Measurements from ENCODE around the gene FOXP1.

Gene FOXP1

GRCh38 chr3:71397046-71397445, 186.5 kb downstream of the FOXP1 start:
- DNase-seq (ENCODE audit: low read depth): no peak

GRCh38 chr3:71395927-71396695, 187.4 kb downstream of the FOXP1 start:
- DNase-seq (ENCODE audit: low read depth): no peak

GRCh38 chr3:71395470-71395869, 188.1 kb downstream of the FOXP1 start:
- DNase-seq (ENCODE audit: low read depth): no peak

GRCh38 chr3:71393745-71394144, 189.8 kb downstream of the FOXP1 start:
- DNase-seq (ENCODE audit: low read depth): no peak

GRCh38 chr3:71393093-71393492, 190.4 kb downstream of the FOXP1 start:
- no peak for DNase-seq (ENCODE audit: low read depth)

- no peak for DNase-seq (ENCODE audit: low read depth)
Observed at GRCh38 chr3:71392251-71392650, 191.3 kb downstream of the FOXP1 start.

DNA sequence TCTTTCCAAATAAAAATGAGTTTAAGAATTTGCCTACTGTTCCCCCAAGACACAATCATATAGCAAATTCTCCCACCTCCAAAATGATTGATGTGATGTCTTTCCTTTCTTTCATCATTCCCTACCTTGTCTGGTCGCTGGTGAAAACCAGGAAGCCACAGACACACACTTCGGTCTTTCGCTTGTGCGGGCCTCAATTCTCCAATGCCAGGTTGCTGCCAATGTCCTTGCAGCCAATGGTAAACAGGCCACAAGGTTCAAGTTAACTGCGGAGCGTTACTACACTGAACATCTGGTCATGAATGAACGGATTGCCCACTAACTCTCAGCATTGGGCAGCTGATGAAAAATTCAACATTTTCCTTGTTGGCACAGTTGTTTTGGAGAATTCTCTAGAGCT, 192.2 kb downstream of the FOXP1 start:
- DNase-seq (ENCODE audit: low read depth): no peak

DNA sequence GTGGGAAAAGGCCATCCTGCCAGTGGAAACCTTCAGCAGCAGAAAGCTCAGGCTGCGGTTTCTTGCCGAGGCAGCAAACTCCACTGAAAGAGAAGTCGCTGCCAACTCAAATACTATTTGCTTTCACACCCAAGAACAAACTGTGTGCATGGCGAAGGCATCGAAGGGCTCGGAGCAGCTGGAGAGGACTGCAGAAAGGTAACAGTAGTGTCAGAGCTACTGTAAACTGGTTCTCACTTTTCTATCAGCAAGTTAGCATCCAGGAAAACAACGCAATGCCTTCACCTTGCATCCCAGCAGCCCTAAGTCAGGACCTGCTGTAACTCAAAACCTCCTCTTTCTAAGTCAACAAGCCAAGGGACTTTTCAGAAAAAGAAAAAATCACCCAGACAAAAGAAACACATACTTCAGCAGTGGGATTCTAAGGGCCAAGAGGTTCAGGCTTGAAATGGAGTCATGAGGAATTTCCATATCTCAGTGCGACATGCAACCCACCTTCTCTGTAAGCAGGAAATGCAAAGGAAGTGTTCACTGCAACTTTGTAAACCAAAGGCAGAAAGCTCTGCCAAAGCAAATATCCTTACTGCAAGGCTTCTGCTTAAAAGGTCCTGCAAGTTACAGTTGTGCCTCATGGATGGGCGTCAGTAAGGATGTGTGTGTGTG, 193.5 kb downstream of the FOXP1 start:
- DNase-seq (ENCODE audit: low read depth): no peak

GRCh38 chr3:71389191-71389590, 194.3 kb downstream of the FOXP1 start:
- no peak for DNase-seq (ENCODE audit: low read depth)

GRCh38 chr3:71388535-71389120, 194.9 kb downstream of the FOXP1 start:
- no peak for DNase-seq (ENCODE audit: low read depth)

DNA sequence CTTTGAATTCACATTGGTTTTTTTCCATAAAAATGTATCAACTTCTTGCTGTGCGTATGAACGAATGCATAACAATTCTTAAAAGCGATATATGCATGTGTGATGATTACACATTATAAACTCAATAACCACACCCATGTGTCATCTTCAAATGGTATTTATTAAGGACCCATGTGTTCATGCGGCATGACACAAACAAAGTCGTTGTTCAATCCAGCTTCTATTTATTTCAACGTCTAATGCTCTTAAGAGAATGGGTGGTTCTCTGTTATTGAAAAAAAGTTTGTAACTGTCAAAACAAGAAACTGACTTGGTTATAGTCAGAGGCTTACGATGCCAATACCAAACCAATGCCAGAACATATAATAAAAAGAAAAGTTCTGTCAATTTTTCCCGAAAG, 195.9 kb downstream of the FOXP1 start:
- no peak for DNase-seq (ENCODE audit: low read depth)

GRCh38 chr3:71384837-71385716, 198.5 kb downstream of the FOXP1 start:
- DNase-seq (ENCODE audit: low read depth): no peak

GRCh38 chr3:71384388-71384787, 199.1 kb downstream of the FOXP1 start:
- no peak for DNase-seq (ENCODE audit: low read depth)

DNA sequence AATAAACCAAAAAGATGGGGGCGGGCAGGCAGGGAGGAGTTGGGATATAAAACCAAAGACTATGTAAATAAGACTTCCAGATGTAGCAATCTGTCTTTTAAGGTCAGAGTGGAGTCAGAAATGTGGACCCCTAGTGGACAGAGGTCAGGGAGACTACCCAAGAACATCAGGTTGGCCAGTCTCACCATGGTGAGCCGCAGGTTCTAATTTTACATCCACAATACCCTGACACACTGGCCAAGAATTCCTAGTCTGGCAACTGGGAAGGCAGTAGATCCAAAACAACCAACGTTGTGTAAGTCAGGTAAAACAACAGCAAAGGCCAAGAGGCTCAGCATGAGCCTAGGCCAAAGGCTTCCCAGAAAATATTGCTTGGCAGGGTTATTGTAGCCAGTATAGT, 203.4 kb downstream of the FOXP1 start:
- no peak for DNase-seq (ENCODE audit: low read depth)

- DNase-seq (ENCODE audit: low read depth): no peak
Observed at GRCh38 chr3:71378509-71378908, 205.0 kb downstream of the FOXP1 start.

- DNase-seq (ENCODE audit: low read depth): no peak
Observed at GRCh38 chr3:71376911-71377310, 206.6 kb downstream of the FOXP1 start.

DNA sequence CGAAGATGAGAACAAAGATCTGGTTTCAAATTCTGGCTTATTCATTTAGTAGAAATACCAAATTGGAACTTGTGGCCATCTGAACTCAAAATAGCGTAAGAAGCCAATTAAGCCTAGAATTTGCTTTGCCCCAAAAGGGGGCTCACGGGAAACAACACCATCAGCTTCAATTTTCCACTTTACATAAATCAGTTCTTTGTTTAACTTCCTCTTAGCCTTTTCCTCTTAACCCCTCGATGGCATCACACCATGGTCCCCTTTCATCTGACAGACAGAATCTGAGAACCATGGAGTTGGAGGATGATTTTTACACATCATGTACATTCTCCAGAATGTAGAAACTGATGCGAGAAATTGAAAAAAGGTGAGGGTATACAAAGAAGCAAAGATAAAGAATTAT, 207.0 kb downstream of the FOXP1 start:
- no peak for DNase-seq (ENCODE audit: low read depth)

- DNase-seq (ENCODE audit: low read depth): no peak
Observed at GRCh38 chr3:71374582-71374981, 208.9 kb downstream of the FOXP1 start.

GRCh38 chr3:71372911-71373637, 210.5 kb downstream of the FOXP1 start:
- DNase-seq (ENCODE audit: low read depth): no peak

DNA sequence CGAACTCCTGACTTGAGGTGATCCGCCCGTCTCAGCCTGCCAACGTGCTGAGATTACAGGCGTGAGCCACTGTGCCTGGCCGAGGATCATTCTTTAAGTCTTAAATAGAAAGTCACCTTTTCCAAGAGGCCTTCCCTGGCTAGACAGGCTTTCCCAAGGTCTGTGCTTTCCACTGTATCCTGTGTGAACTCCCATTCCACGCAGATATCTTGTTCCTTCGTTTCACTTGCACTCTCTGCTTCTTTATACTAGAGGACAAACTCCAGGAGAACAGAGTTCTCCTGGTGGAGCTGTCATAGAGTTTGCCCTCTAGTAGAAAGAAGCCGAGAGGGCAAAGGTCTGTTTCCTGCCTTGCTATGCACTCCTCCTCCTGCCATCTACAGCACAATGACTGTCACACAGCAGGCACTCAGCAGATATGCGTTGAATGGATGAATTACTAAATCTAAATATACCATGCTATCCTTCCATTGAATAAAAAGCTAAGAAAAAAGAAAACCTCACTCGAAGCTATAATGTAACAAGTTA, 211.2 kb downstream of the FOXP1 start:
- no peak for DNase-seq (ENCODE audit: low read depth)

GRCh38 chr3:71371282-71371681, 212.2 kb downstream of the FOXP1 start:
- no peak for DNase-seq (ENCODE audit: low read depth)
